Measurements from ENCODE around the gene DOCK1.

Gene DOCK1

GRCh38 chr10:127198721-127199120 is 293.5 kb downstream of the DOCK1 start:
- no peak overlapping the region for H2BK120ac ChIP-seq (ENCODE audit: low read depth, low read length)
- H4K8ac ChIP-seq (ENCODE audit: low read depth, low read length), result no peak overlapping the region
- no peak overlapping the region for H2BK12ac ChIP-seq (ENCODE audit: low read length)
- no peak overlapping the region for H3K4me3 ChIP-seq (ENCODE audit: low read length in 2 of 2)
- H3K23ac ChIP-seq (ENCODE audit: low read depth, low read length, poor library complexity), result no peak overlapping the region
- no peak overlapping the region for H2AFZ ChIP-seq (ENCODE audit: low read length)
- H2BK5ac ChIP-seq (ENCODE audit: low read length), result no peak overlapping the region
- H3K14ac ChIP-seq (ENCODE audit: low read length), result no peak overlapping the region
- no peak overlapping the region for H4K91ac ChIP-seq (ENCODE audit: low read depth, low read length, poor library complexity)
- H3K9ac ChIP-seq (ENCODE audit: low read depth, low read length, poor library complexity), result no peak overlapping the region
- peaks cover 0 to 6% of the 10 kb centered on the region in 2 donors for H3K4me1 ChIP-seq (ENCODE audit: control insufficient read depth in 2 of 2, insufficient read depth in 1 of 2, low read depth in 1 of 2, low read length in 2 of 2)
- peaks cover 5 to 28% (median 7%) of the 10 kb centered on the region in 3 experiments for H3K27me3 ChIP-seq (ENCODE audit: control insufficient read depth in 3 of 3, insufficient read depth in 3 of 3, low read depth in 1 of 3, low read length in 3 of 3)
- no peak overlapping the region for H2BK15ac ChIP-seq (ENCODE audit: low read length)
- DNase-seq (ENCODE audit: low spot score), result no peak
- no peak overlapping the region for H2AK5ac ChIP-seq (ENCODE audit: low read depth, low read length)
- H3K4me2 ChIP-seq (ENCODE audit: insufficient read depth, low read length, poor library complexity, severe bottlenecking), result no peak overlapping the region
- peaks cover 0 to 2% of the 10 kb centered on the region in 2 donors for H3K36me3 ChIP-seq (replicated peaks in 1 of 2; ENCODE audit: control insufficient read depth in 2 of 2, insufficient read depth in 2 of 2, low read length in 2 of 2)
- H3K27ac ChIP-seq (replicated peaks; ENCODE audit: low read length), result no peak overlapping the region
- H3K18ac ChIP-seq (ENCODE audit: low read length), result no peak overlapping the region
- H3K79me1 ChIP-seq (ENCODE audit: low read depth, low read length), result no peaks in the 10 kb centered on the region
- H3K9me3 ChIP-seq (replicated peaks in 1 of 2; ENCODE audit: control insufficient read depth in 2 of 2, insufficient read depth in 1 of 2, low read depth in 1 of 2, low read length in 2 of 2), result no peaks in the 10 kb centered on the region
- H3K4ac ChIP-seq (ENCODE audit: low read length), result no peak overlapping the region
- WGBS, 2 donors (ENCODE audit: extremely low coverage in 2 of 2, insufficient read length in 2 of 2, insufficient replicate concordance in 1 of 2), result no CpG with 5 or more reads among the region's 2 CpGs

- Histone ChIP-seq H2BK5ac (ENCODE audit: low read length) (no peak overlapping the region), H3K4me1 (ENCODE audit: control insufficient read depth in 2 of 2, insufficient read depth in 1 of 2, low read depth in 1 of 2, low read length in 2 of 2) (peaks cover 0 to 4% of the 10 kb centered on the region in 2 donors), H2AK5ac (ENCODE audit: low read depth, low read length) (no peak overlapping the region), H4K8ac (ENCODE audit: low read depth, low read length) (no peak overlapping the region), H2BK15ac (ENCODE audit: low read length) (no peak overlapping the region), H3K14ac (ENCODE audit: low read length) (no peak overlapping the region), H3K9ac (ENCODE audit: low read depth, low read length, poor library complexity) (no peak overlapping the region), H3K4me3 (ENCODE audit: low read length in 2 of 2) (no peak overlapping the region), H3K27ac (replicated peaks; ENCODE audit: low read length) (no peak overlapping the region), H2BK12ac (ENCODE audit: low read length) (no peak overlapping the region), H3K27me3 (ENCODE audit: control insufficient read depth in 3 of 3, insufficient read depth in 3 of 3, low read depth in 1 of 3, low read length in 3 of 3) (peaks cover 0 to 11% (median 2%) of the 10 kb centered on the region in 3 experiments), H3K4me2 (ENCODE audit: insufficient read depth, low read length, poor library complexity, severe bottlenecking) (no peak overlapping the region), H3K23ac (ENCODE audit: low read depth, low read length, poor library complexity) (no peak overlapping the region), H3K9me3 (replicated peaks in 1 of 2; ENCODE audit: control insufficient read depth in 2 of 2, insufficient read depth in 1 of 2, low read depth in 1 of 2, low read length in 2 of 2) (no peaks in the 10 kb centered on the region), H3K4ac (ENCODE audit: low read length) (no peak overlapping the region), H4K91ac (ENCODE audit: low read depth, low read length, poor library complexity) (no peak overlapping the region), H3K79me1 (ENCODE audit: low read depth, low read length) (no peaks in the 10 kb centered on the region), H2AFZ (ENCODE audit: low read length) (no peak overlapping the region), H3K18ac (ENCODE audit: low read length) (no peak overlapping the region), H2BK120ac (ENCODE audit: low read depth, low read length) (no peak overlapping the region), H3K36me3 (replicated peaks in 1 of 2; ENCODE audit: control insufficient read depth in 2 of 2, insufficient read depth in 2 of 2, low read length in 2 of 2) (peaks cover 2 to 5% of the 10 kb centered on the region in 2 donors)
- DNase-seq (ENCODE audit: low spot score), result no peak
- no CpG with 5 or more reads among the region's 8 CpGs for WGBS, 2 donors (ENCODE audit: extremely low coverage in 2 of 2, insufficient read length in 2 of 2, insufficient replicate concordance in 1 of 2)
These were observed 295.4 kb downstream of the DOCK1 start for GRCh38 chr10:127200646-127201045.

- no peak overlapping the region for H3K14ac ChIP-seq (ENCODE audit: low read length)
- H2BK5ac ChIP-seq (ENCODE audit: low read length), result no peak overlapping the region
- H3K4me1 ChIP-seq (ENCODE audit: control insufficient read depth in 2 of 2, insufficient read depth in 1 of 2, low read depth in 1 of 2, low read length in 2 of 2), result no peaks in the 10 kb centered on the region
- peaks cover 2 to 5% of the 10 kb centered on the region in 2 donors for H3K36me3 ChIP-seq (replicated peaks in 1 of 2; ENCODE audit: control insufficient read depth in 2 of 2, insufficient read depth in 2 of 2, low read length in 2 of 2)
- H3K9me3 ChIP-seq (replicated peaks in 1 of 2; ENCODE audit: control insufficient read depth in 2 of 2, insufficient read depth in 1 of 2, low read depth in 1 of 2, low read length in 2 of 2), result no peaks in the 10 kb centered on the region
- DNase-seq (ENCODE audit: low spot score), result no peak
- H4K8ac ChIP-seq (ENCODE audit: low read depth, low read length), result no peak overlapping the region
- H3K27ac ChIP-seq (replicated peaks; ENCODE audit: low read length), result no peak overlapping the region
- WGBS, 2 donors (ENCODE audit: extremely low coverage in 2 of 2, insufficient read length in 2 of 2, insufficient replicate concordance in 1 of 2), result no CpG with 5 or more reads among the region's 7 CpGs
- H3K4ac ChIP-seq (ENCODE audit: low read length), result no peak overlapping the region
- no peak overlapping the region for H2BK15ac ChIP-seq (ENCODE audit: low read length)
- no peak overlapping the region for H2BK12ac ChIP-seq (ENCODE audit: low read length)
- no peak overlapping the region for H3K9ac ChIP-seq (ENCODE audit: low read depth, low read length, poor library complexity)
- no peak overlapping the region for H3K18ac ChIP-seq (ENCODE audit: low read length)
- H2BK120ac ChIP-seq (ENCODE audit: low read depth, low read length), result no peak overlapping the region
- H3K23ac ChIP-seq (ENCODE audit: low read depth, low read length, poor library complexity), result no peak overlapping the region
- no peaks in the 10 kb centered on the region for H3K79me1 ChIP-seq (ENCODE audit: low read depth, low read length)
- no peak overlapping the region for H3K4me2 ChIP-seq (ENCODE audit: insufficient read depth, low read length, poor library complexity, severe bottlenecking)
- H3K4me3 ChIP-seq (ENCODE audit: low read length in 2 of 2), result no peak overlapping the region
- H2AK5ac ChIP-seq (ENCODE audit: low read depth, low read length), result no peak overlapping the region
- H3K27me3 ChIP-seq (ENCODE audit: control insufficient read depth in 3 of 3, insufficient read depth in 3 of 3, low read depth in 1 of 3, low read length in 3 of 3), result no peaks in the 10 kb centered on the region
- H4K91ac ChIP-seq (ENCODE audit: low read depth, low read length, poor library complexity), result no peak overlapping the region
- H2AFZ ChIP-seq (ENCODE audit: low read length), result no peak overlapping the region
These were observed 297.8 kb downstream of the DOCK1 start for GRCh38 chr10:127203067-127203466.

GRCh38 chr10:127207081-127207480 is 301.9 kb downstream of the DOCK1 start:
- Histone ChIP-seq H3K14ac (ENCODE audit: low read length) (no peak overlapping the region), H3K79me1 (ENCODE audit: low read depth, low read length) (no peaks in the 10 kb centered on the region), H4K91ac (ENCODE audit: low read depth, low read length, poor library complexity) (no peak overlapping the region), H3K36me3 (replicated peaks in 1 of 2; ENCODE audit: control insufficient read depth in 2 of 2, insufficient read depth in 2 of 2, low read length in 2 of 2) (peaks cover 0 to 5% of the 10 kb centered on the region in 2 donors), H3K4me2 (ENCODE audit: insufficient read depth, low read length, poor library complexity, severe bottlenecking) (no peak overlapping the region), H2BK120ac (ENCODE audit: low read depth, low read length) (no peak overlapping the region), H2AK5ac (ENCODE audit: low read depth, low read length) (no peak overlapping the region), H2BK5ac (ENCODE audit: low read length) (no peak overlapping the region), H2BK12ac (ENCODE audit: low read length) (no peak overlapping the region), H3K27ac (replicated peaks; ENCODE audit: low read length) (no peak overlapping the region), H3K9me3 (replicated peaks in 1 of 2; ENCODE audit: control insufficient read depth in 2 of 2, insufficient read depth in 1 of 2, low read depth in 1 of 2, low read length in 2 of 2) (no peaks in the 10 kb centered on the region), H3K18ac (ENCODE audit: low read length) (no peak overlapping the region), H4K8ac (ENCODE audit: low read depth, low read length) (no peak overlapping the region), H2AFZ (ENCODE audit: low read length) (no peak overlapping the region), H2BK15ac (ENCODE audit: low read length) (no peak overlapping the region), H3K4ac (ENCODE audit: low read length) (no peak overlapping the region), H3K4me1 (ENCODE audit: control insufficient read depth in 2 of 2, insufficient read depth in 1 of 2, low read depth in 1 of 2, low read length in 2 of 2) (no peaks in the 10 kb centered on the region), H3K4me3 (ENCODE audit: low read length in 2 of 2) (no peak overlapping the region), H3K27me3 (ENCODE audit: control insufficient read depth in 3 of 3, insufficient read depth in 3 of 3, low read depth in 1 of 3, low read length in 3 of 3) (no peaks in the 10 kb centered on the region), H3K9ac (ENCODE audit: low read depth, low read length, poor library complexity) (no peak overlapping the region), H3K23ac (ENCODE audit: low read depth, low read length, poor library complexity) (no peak overlapping the region)
- no CpG with 5 or more reads among the region's 2 CpGs for WGBS, 2 donors (ENCODE audit: extremely low coverage in 2 of 2, insufficient read length in 2 of 2, insufficient replicate concordance in 1 of 2)
- DNase-seq (ENCODE audit: low spot score), result no peak

All from neuronal stem cell (in vitro differentiated cells).